SU-DHL-6 (cell line): Measurements from ENCODE around the gene PRKCZ.

Experiments used
- H2AFZ ChIP-seq: fragments of 200-600 bp; sonication (generic); 2 replicates; pipeline ENCODE4 v1.6.1; 2014; ENCODE audit warnings: low read depth, mild to moderate bottlenecking, moderate library complexity, mixed read lengths, antibody characterized with exemption, low read length; ENCODE audit not compliant: severe bottlenecking
- H3F3A ChIP-seq: fragments of 200-600 bp; shearing (Covaris generic); 2 replicates; pipeline ENCODE4 v1.6.0; 2016; ENCODE audit warnings: antibody characterized with exemption, mild to moderate bottlenecking; ENCODE audit not compliant: insufficient read depth
- H3K27ac ChIP-seq: fragments of 200-600 bp; sonication (generic); 2 replicates; pipeline ENCODE4 v1.5.1; 2016; ENCODE audit warnings: low read depth, mild to moderate bottlenecking, low read length, moderate library complexity, mixed read lengths
- H3K27me3 ChIP-seq: fragments of 200-600 bp; sonication (generic), shearing (Covaris generic); 2 replicates; pipeline ENCODE4 v1.6.0; 2014; ENCODE audit warnings: mild to moderate bottlenecking, low read length
- H3K36me3 ChIP-seq: fragments of 200-600 bp; sonication (generic); 2 replicates; pipeline ENCODE4 v1.6.1; 2014; ENCODE audit warnings: mild to moderate bottlenecking, low read length, mixed read lengths
- H3K4me2 ChIP-seq: fragments of 300-600, 200-600 bp; shearing (Covaris generic), sonication (generic); 2 replicates; pipeline ENCODE4 v1.6.0; 2014; ENCODE audit warnings: low read length, low read depth, mild to moderate bottlenecking; ENCODE audit not compliant: poor library complexity, severe bottlenecking
- H3K4me3 ChIP-seq: fragments of 200-600 bp; sonication (generic); 2 replicates; pipeline ENCODE4 v1.5.1; 2014; ENCODE audit warnings: antibody characterized with exemption, low read length, mild to moderate bottlenecking, mixed read lengths; ENCODE audit not compliant: insufficient read depth, poor library complexity, severe bottlenecking
- H3K79me2 ChIP-seq: fragments of 200-600 bp; sonication (generic); 2 replicates; pipeline ENCODE4 v1.6.1; 2014; ENCODE audit warnings: mild to moderate bottlenecking, low read length, moderate library complexity; ENCODE audit not compliant: insufficient read depth
- H3K9ac ChIP-seq: fragments of 200-600 bp; sonication (generic); 2 replicates; pipeline ENCODE4 v1.7.0; 2014; ENCODE audit warnings: mild to moderate bottlenecking, low read length
- H3K9me2 ChIP-seq: fragments of 200-600 bp; sonication (generic); replicated peaks from 2 replicates; pipeline ENCODE4 v1.6.1; 2014; ENCODE audit warnings: low read length; ENCODE audit not compliant: insufficient read depth
- H3K9me3 ChIP-seq: fragments of 200-600 bp; sonication (generic); 2 replicates; pipeline ENCODE4 v1.6.1; 2014; ENCODE audit warnings: low read length, mixed read lengths; ENCODE audit not compliant: insufficient read depth
- H4K20me1 ChIP-seq: fragments of 200-600 bp; sonication (generic); 2 replicates; pipeline ENCODE4 v1.6.1; 2014; ENCODE audit warnings: low read depth, mild to moderate bottlenecking, antibody characterized with exemption, low read length, moderate library complexity, mixed read lengths
- EZH2phosphoT487 ChIP-seq: fragments of 200-600 bp; sonication (generic), shearing (Covaris generic); conservative IDR thresholded peaks from 2 replicates; pipeline ENCODE4 v1.6.1; 2018; ENCODE audit warnings: mild to moderate bottlenecking, antibody characterized with exemption, low read length, moderate library complexity, mixed read lengths
- TF ChIP-seq, protein P1 (sequence below): fragments of 200-600 bp; sonication (generic); IDR thresholded peaks from one replicate; pipeline ENCODE4 v1.5.1; 2017; ENCODE audit warnings: antibody characterized with exemption, mild to moderate bottlenecking, low read length, moderate library complexity; ENCODE audit not compliant: insufficient read depth, poor library complexity, severe bottlenecking

The PRKCZ gene

GRCh38 chr1:2103901-2104590, 53.8 kb downstream of the PRKCZ start:
- no peaks in the 10 kb centered on the region for H3K9me3 ChIP-seq
- no peaks in the 10 kb centered on the region for H3F3A ChIP-seq
- H3K27ac ChIP-seq = no peak overlapping the region
- H2AFZ ChIP-seq = no peak overlapping the region
- no peaks in the 10 kb centered on the region for H4K20me1 ChIP-seq
- H3K9me2 ChIP-seq = no peaks in the 10 kb centered on the region
- H3K27me3 ChIP-seq = no peaks in the 10 kb centered on the region
- H3K4me3 ChIP-seq = no peak overlapping the region
- no peak overlapping the region for H3K4me2 ChIP-seq
- H3K36me3 ChIP-seq = no peaks in the 10 kb centered on the region
- H3K9ac ChIP-seq = no peak overlapping the region
- no peaks in the 10 kb centered on the region for H3K79me2 ChIP-seq
- no peak for TF ChIP-seq EZH2phosphoT487
- TF ChIP-seq, protein P1, sequence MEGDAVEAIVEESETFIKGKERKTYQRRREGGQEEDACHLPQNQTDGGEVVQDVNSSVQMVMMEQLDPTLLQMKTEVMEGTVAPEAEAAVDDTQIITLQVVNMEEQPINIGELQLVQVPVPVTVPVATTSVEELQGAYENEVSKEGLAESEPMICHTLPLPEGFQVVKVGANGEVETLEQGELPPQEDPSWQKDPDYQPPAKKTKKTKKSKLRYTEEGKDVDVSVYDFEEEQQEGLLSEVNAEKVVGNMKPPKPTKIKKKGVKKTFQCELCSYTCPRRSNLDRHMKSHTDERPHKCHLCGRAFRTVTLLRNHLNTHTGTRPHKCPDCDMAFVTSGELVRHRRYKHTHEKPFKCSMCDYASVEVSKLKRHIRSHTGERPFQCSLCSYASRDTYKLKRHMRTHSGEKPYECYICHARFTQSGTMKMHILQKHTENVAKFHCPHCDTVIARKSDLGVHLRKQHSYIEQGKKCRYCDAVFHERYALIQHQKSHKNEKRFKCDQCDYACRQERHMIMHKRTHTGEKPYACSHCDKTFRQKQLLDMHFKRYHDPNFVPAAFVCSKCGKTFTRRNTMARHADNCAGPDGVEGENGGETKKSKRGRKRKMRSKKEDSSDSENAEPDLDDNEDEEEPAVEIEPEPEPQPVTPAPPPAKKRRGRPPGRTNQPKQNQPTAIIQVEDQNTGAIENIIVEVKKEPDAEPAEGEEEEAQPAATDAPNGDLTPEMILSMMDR = no peak

DNA sequence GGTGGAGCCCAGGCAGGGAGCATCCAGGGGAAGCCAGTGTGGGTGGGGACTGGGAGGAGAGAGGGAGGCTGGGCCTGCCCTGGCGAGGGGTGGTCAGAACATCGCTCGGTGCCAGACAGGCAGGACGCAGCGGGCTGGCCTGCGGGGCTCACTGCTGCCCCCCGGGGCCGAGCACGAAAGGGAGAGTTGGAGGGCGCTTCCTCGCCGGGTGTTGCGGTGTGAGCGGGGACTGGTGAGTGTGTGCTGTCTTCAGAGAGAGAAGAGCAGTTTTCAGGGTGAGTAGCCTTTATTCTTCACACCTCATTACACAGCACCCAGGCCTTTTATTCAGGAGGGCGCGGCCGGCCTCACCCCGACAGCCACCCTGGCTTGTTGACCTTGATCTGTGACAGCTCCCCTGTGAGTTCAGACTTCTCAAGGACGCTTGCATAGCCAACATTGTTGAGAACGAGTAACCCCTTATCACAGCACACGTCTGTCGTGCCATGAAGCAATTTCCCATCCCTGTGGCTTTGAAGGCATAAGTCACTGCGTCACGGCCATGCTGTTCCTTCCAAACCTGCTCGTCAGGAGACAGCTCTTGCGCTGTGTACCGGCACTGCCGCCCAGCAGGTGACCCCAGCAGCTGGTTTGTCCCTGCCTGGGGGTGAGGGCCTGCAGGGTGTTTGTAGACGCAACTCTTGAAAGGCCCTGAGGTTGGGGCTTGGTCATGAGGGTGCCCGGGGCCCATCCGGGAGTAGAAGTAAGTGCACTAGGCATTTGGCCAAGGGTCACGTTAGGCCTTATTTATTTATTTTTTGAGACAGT, 54.6 kb downstream of the PRKCZ start:
- no peaks in the 10 kb centered on the region for H3K9me3 ChIP-seq
- no peak overlapping the region for H3K4me2 ChIP-seq
- no peak overlapping the region for H3K4me3 ChIP-seq
- no peak for TF ChIP-seq EZH2phosphoT487
- TF ChIP-seq, protein P1 = no peak
- no peaks in the 10 kb centered on the region for H3F3A ChIP-seq
- no peaks in the 10 kb centered on the region for H3K27me3 ChIP-seq
- no peak overlapping the region for H2AFZ ChIP-seq
- H3K9me2 ChIP-seq = no peaks in the 10 kb centered on the region
- H4K20me1 ChIP-seq = no peaks in the 10 kb centered on the region
- no peak overlapping the region for H3K27ac ChIP-seq
- H3K36me3 ChIP-seq = no peaks in the 10 kb centered on the region
- no peaks in the 10 kb centered on the region for H3K79me2 ChIP-seq
- no peak overlapping the region for H3K9ac ChIP-seq

DNA sequence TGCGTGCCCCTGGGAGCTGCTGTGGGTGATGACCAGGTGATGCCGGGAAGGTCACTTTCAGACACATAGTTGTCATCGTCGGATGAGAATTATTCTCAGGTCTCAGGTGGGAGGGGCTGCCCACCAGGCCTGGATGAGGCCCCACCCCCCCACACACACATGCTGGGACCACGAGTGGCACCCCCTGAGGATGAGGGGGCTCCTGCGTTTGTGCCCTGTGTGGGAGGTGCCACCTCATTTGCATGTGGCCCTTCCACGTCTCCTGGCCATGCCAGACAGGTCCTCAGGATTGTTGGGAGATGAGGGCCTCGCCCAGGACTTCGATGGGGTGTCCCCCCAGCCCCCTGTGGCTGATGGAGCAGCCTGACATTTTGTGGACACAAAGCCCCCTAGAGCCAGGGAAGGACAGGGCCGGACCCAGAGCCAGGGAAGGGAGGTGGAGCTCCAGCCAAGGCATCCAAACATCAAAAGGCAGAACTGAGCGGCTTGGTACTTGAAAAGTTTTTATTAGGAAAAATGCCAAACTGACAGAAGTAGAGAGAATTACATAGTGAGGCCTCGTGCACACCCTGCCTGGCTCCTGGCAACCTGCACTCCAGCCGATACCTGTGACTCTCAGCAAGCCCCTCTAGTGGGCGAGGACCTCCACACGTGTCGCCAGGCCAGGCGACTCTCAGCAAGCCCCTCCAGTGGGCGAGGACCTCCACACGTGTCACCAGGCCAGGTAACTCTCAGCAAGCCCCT, 55.7 kb downstream of the PRKCZ start:
- no peak overlapping the region for H3K4me3 ChIP-seq
- TF ChIP-seq EZH2phosphoT487 = no peak
- TF ChIP-seq, protein P1 = no peak
- no peak overlapping the region for H3K27ac ChIP-seq
- H2AFZ ChIP-seq = no peak overlapping the region
- H3K79me2 ChIP-seq = no peaks in the 10 kb centered on the region
- no peaks in the 10 kb centered on the region for H3K9me2 ChIP-seq
- H3K36me3 ChIP-seq = no peaks in the 10 kb centered on the region
- H3K9ac ChIP-seq = no peak overlapping the region
- H3K4me2 ChIP-seq = no peak overlapping the region
- no peaks in the 10 kb centered on the region for H3K27me3 ChIP-seq
- no peaks in the 10 kb centered on the region for H3F3A ChIP-seq
- no peaks in the 10 kb centered on the region for H3K9me3 ChIP-seq
- no peaks in the 10 kb centered on the region for H4K20me1 ChIP-seq
